ENCODE results near the gene ST3GAL4. TPM values are rescaled to one million over a fixed set of nuclear protein-coding genes. Genes with fewer than 3 reads are reported as not detected.

The ST3GAL4 gene
- polyA plus RNA-seq, 3 donors = 16.1 to 22.6 (median 17.0) TPM

- DNase-seq = no peak
These were observed 27.5 kb upstream of the ST3GAL4 start for GRCh38 chr11:126328001-126328390.

DNA sequence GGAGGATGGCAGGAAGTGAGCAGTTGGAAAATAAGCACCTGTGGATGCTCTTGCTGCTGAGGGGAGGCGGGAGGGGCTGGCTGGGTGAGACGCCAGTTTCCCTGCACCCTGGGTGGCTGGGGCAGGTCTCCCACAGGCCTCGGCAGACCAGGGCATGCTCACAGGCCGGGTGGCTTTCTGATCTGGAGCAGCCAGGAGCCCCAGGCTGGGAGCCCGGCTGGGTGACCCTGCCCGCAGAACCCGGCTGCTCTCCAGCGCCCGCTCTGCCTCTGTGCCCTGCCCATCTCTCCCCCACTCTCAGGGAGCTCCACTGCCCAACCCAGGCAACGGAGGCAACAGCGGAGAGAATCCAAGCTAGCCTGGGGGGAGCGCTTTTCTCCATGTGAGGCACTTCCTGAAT is 27.0 kb upstream of the ST3GAL4 start:
- no peak for DNase-seq

GRCh38 chr11:126328938-126329643 is 26.4 kb upstream of the ST3GAL4 start:
- no peak for DNase-seq

DNA sequence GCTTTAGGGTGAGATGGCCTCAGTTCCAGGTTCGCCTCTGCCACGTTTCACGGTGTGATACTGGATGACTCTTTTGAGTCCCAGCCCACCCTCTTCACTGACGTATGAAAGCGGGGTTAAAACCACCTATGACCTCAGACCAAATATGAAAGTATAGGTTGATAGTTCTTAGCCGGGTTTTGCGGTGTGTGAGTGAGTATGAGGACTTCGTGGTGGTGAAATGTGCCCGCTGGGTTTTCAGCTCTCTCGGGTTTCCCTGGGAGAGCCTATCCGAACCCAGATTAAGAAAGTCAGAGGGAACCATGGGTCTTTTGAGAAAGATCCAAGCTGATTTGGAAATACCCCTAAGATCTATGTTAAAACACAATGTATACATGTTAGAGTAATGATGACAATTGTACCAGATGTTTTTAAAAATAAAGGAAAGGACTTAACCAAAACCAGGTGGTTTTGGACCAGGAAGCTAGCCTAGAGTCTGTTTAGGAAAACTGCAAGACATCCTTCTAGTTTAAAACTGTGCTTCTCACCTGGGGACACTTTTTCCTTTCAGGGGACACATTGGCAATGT is 25.8 kb upstream of the ST3GAL4 start:
- no peak for DNase-seq

GRCh38 chr11:126331286-126331685 is 24.2 kb upstream of the ST3GAL4 start:
- DNase-seq = no peak

- DNase-seq = no peak
These were observed 23.2 kb upstream of the ST3GAL4 start for GRCh38 chr11:126332221-126332711.

GRCh38 chr11:126333142-126333541 is 22.3 kb upstream of the ST3GAL4 start:
- DNase-seq = no peak

DNA sequence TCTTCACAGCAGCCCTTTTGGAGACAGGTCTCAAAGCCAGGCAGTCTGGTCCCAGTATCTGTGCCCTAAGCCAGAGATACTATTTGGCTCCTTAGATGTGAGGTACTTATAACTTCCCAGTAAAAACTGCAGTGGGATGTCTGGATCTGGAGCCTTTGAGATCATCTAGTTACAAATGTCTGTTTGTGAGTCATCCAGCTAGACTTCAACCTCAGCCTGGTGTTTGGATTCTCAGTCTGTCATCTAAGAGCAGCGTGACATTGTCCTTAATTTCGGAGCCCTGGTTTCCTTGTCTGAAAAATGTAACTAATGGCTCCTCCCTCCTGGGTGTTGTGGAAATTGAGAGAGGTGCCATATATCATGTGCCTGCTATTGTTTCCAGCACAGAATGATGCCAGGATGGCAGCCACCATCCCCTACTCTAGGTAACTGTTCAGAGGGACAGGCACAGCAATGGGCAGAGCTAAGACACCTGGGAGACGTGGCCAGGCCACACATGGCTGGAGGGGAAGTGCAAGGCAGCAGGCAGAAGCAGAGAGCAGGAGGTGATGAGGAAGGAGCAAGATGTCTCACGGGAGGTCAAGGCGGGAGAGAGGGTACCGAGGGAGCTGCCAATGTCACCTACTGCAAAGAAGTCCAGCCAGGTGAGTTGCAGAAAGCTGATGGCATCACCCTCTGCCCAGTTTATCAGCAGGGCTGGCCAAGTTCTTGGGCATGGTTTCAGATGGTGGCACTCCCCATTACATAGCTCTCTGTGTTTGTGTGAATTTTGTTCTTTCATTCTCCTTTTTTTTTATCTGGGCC is 20.6 kb upstream of the ST3GAL4 start:
- DNase-seq = no peak

GRCh38 chr11:126335463-126335760 is 20.1 kb upstream of the ST3GAL4 start:
- DNase-seq = no peak

- DNase-seq = no peak
These were observed 19.3 kb upstream of the ST3GAL4 start for GRCh38 chr11:126336138-126336541.

- no peak for DNase-seq
These were observed 18.8 kb upstream of the ST3GAL4 start for GRCh38 chr11:126336671-126337101.

GRCh38 chr11:126337126-126337473 is 18.4 kb upstream of the ST3GAL4 start:
- DNase-seq = no peak

DNA sequence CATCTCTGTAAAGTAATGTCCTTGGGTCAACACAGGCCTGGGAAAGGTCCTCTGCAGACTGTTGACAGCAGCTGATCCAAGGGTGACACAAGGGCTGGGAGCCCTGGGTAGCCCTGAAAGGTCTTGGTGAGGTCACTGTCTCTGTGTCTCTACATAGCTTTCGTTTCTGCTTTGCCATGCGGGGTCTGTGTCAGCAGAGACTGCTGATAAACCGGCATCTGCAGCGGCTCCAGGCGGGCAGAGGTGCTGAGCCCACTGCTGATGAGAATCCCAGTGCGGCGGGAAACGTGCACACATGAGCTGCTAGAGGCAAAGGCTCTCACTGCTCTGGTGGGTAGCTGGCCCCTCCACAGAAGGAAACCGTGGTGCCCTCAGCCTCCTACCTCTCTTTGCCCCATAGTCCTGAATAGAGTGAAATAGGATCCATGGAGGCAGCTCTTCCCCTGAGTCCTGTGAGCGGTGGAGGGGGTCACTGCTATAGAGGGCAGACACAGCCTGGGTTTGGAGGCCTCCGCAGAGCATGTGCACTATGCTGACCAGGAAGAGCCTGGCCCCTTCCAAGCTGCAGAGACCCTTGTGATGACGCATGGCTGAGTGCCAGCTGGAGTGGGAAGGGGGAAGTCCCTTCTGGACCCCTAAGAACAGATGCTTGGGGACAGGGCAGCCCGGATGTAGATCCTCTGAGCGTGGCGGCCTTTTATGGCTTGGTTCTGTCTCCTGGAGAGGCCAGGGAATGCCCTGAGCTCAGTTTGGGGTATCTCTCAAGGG is 17.8 kb upstream of the ST3GAL4 start:
- DNase-seq = no peak

DNA sequence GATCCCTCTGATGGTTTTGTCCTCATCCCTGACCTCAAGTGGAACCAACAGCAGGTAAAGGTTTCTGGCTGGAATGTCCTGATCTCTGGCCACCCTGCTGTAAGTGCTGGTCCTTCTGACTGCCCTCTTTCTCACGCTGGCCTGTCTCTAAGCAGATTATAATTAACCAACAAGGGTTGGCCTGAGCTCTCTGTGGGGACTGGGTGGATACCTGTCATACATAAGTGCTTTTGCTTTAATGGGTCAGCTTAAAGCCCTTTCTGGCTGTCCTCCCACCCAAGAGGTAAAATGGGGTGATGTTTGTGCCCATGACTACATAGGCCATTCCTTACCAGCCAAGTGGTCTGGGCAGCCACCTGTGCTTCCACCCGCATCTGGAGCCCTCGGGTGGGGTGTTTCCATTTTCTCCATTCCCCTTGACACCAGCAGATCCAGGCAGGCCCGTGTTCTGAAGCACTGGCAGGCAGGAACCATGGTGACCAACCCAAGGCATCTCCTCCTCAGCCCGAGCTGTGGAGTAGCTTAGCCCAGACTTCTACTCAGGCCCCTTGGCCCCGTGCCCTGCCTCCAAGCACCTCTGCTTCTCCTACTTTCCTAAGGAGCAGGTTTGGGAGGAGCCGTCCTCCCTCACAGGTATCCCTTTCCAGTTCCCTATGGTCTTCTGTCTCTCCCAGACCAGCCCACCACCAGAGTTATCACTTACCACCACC is 17.0 kb upstream of the ST3GAL4 start:
- DNase-seq = no peak

DNA sequence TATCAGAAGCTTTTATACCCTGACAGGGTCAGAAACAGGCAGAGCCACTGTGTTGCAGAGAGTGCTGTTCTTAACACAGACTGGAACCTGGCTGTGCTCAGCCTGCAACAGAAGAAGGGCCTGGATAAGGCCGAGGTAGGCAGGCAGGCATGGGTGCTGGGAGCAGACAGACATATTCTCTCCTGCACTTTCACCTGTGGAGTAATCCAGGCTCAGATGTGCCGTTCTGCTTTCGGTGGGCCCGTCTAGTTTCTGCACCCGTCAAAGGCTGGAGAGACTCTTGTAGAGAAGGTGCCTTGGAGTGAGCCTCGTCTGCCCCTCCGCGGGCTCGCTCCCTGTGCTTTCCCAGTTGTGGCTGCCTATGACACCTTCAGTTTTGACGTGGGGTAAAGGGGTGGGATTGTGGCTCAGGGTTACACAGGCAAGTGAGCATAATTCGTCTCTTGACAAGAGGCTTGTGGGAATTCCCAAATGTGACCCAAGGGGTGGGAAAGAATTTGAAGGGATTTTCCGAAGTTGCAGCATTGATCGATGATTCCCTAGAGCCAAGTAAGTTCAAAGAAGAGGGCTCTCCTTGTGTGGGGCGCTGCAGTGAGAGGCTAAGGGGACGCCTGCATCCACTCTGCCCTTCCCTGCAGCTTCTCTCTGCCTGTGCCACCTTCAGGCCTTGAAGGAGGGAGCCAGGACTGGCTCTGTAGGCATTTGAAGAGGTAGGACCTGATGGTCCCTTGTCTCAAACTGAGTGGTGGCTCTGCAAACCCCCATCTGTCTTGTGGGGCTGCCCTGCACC is 16.2 kb upstream of the ST3GAL4 start:
- no peak for DNase-seq

DNA sequence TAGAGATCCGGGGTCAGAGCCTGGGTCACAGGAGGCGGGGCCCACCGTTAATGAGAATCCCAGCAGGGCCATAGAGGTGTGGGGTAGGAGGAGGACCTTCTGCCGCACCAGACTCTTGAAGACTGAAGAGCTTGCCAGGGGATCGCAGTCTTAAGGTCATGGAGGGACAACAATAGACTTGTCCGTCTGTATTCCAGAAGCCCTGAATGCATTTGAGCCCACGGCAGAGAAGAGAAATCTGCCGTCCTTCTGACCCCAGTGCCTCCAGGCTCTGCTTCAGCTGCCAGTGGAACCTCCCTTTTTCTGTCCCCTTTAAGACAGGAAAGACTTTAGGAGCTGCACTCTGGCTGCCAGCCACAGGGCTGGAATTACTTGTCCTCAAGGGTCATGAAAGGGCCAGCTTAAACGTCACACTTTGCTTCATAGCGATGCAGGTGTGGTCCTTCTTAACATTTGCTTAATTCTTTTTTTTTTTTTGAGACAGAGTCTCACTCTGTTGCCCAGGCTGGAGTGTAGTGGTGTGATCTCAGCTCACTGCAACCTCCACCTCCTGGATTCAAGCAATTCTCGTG is 15.5 kb upstream of the ST3GAL4 start:
- no peak for DNase-seq

DNA sequence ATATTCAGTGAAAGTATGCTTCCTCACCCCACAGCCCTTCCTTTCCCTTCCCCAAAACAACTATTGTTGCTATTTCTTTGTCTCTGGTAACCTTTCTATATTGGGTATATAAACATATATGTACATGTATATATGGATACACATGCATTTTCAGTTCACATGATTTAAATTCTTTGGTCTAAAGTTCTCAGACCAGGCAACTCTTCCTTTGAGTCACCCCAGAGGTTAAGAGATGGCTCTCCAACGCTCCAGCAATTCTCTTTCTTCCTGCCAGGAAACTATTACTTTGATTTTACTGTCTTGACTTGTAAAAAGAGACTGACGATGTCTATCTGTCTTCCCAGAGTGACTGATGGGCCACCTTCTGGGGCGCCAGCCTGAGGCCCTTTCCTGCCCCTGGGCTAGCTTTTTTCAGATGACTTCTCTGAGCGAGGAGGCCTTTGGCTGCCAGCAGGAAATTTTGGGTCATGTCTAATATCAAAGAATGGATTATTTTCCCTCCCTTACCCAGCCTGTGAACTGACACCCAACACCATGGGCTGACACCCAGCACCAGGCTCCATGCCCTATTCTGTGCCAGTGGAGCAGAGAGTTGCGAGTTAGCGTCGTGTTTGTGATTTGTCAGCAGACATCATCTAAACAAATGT is 14.4 kb upstream of the ST3GAL4 start:
- no peak for DNase-seq

GRCh38 chr11:126341760-126342161 is 13.7 kb upstream of the ST3GAL4 start:
- no peak for DNase-seq

GRCh38 chr11:126343051-126343450 is 12.4 kb upstream of the ST3GAL4 start:
- DNase-seq = no peak
